H9 (cell line): ENCODE results near the gene MYO10. TPM values are rescaled to one million over a fixed set of nuclear protein-coding genes. Genes with fewer than 3 reads are reported as not detected.

Source experiments
- DNase-seq: peaks from one replicate; pipeline ENCODE4 v3.0.0-alpha.2; 2017
- H2AFZ ChIP-seq: one replicate; pipeline ENCODE4 v1.6.1; 2013; ENCODE audit warnings: mild to moderate bottlenecking, low read length, control low read depth, moderate library complexity
- H2AK5ac ChIP-seq: 2 replicates; pipeline ENCODE4 v1.6.1; 2013; ENCODE audit warnings: low read length, control low read depth, mixed read lengths; ENCODE audit not compliant: insufficient read length
- H2BK120ac ChIP-seq: one replicate; pipeline ENCODE4 v1.6.1; 2013; ENCODE audit warnings: low read depth, mild to moderate bottlenecking, low read length, control low read depth, inconsistent platforms; ENCODE audit not compliant: poor library complexity, severe bottlenecking
- H2BK12ac ChIP-seq: 2 replicates; pipeline ENCODE4 v1.6.1; 2013; ENCODE audit warnings: low read length, control low read depth, mixed read lengths, low read depth; ENCODE audit not compliant: insufficient read length
- H2BK15ac ChIP-seq: 2 replicates; pipeline ENCODE4 v1.6.1; 2013; ENCODE audit warnings: low read depth, low read length, control low read depth
- H2BK20ac ChIP-seq: one replicate; pipeline ENCODE4 v1.6.1; 2013; ENCODE audit warnings: low read depth, mild to moderate bottlenecking, low read length, control low read depth, inconsistent platforms; ENCODE audit not compliant: poor library complexity, severe bottlenecking
- H2BK5ac ChIP-seq: 2 replicates; pipeline ENCODE4 v1.6.1; 2013; ENCODE audit warnings: low read length, control low read depth, mixed read lengths; ENCODE audit not compliant: insufficient read length
- H3K14ac ChIP-seq: 2 replicates; pipeline ENCODE4 v1.6.1; 2013; ENCODE audit warnings: low read length, control low read depth; ENCODE audit not compliant: insufficient read depth
- H3K18ac ChIP-seq: 2 replicates; pipeline ENCODE4 v1.6.1; 2013; ENCODE audit warnings: low read depth, mild to moderate bottlenecking, mixed read lengths, low read length, control low read depth; ENCODE audit not compliant: insufficient read length
- H3K23ac ChIP-seq: 2 replicates; pipeline ENCODE4 v1.6.1; 2013; ENCODE audit warnings: low read length, control low read depth, mixed read lengths, low read depth; ENCODE audit not compliant: insufficient read length
- H3K23me2 ChIP-seq: 2 replicates; pipeline ENCODE4 v1.6.1; 2013; ENCODE audit warnings: low read depth, mild to moderate bottlenecking, mixed read lengths, low read length, control low read depth; ENCODE audit not compliant: insufficient read length, poor library complexity, severe bottlenecking
- H3K27ac ChIP-seq: 2 replicates; pipeline ENCODE4 v1.5.1; 2013; ENCODE audit warnings: low read length, control low read depth, mixed read lengths, low read depth; ENCODE audit not compliant: insufficient read length
- H3K27me3 ChIP-seq: 2 replicates; pipeline ENCODE4 v1.6.1; 2013; ENCODE audit warnings: low read length, control low read depth, inconsistent platforms; ENCODE audit not compliant: insufficient read depth
- H3K4ac ChIP-seq: 2 replicates; pipeline ENCODE4 v1.6.1; 2013; ENCODE audit warnings: low read depth, mild to moderate bottlenecking, control low read depth, inconsistent platforms, low read length, moderate library complexity
- H3K4me1 ChIP-seq: 2 replicates; pipeline ENCODE4 v1.6.1; 2013; ENCODE audit warnings: low read length, control low read depth, inconsistent platforms; ENCODE audit not compliant: insufficient read depth
- H3K4me2 ChIP-seq: 2 replicates; pipeline ENCODE4 v1.6.1; 2013; ENCODE audit warnings: low read length, control low read depth, mixed read lengths; ENCODE audit not compliant: insufficient read length, insufficient read depth
- H3K56ac ChIP-seq: 2 replicates; pipeline ENCODE4 v1.6.1; 2013; ENCODE audit warnings: low read depth, mild to moderate bottlenecking, mixed read lengths, low read length, control low read depth; ENCODE audit not compliant: insufficient read length
- H3K79me1 ChIP-seq: 2 replicates; pipeline ENCODE4 v1.6.1; 2013; ENCODE audit warnings: low read depth, mild to moderate bottlenecking, moderate library complexity, low read length, control low read depth, inconsistent platforms; ENCODE audit not compliant: insufficient read depth, poor library complexity, severe bottlenecking
- H3K79me2 ChIP-seq: 2 replicates; pipeline ENCODE4 v1.6.1; 2013; ENCODE audit warnings: low read length, control low read depth, inconsistent platforms; ENCODE audit not compliant: insufficient read depth
- H3K9ac ChIP-seq: 2 replicates; pipeline ENCODE4 v1.6.1; 2013; ENCODE audit warnings: low read length, control low read depth, mixed read lengths; ENCODE audit not compliant: insufficient read length; ENCODE audit errors: extremely low read depth
- H3K9me3 ChIP-seq: one replicate; pipeline ENCODE4 v1.6.1; 2013; ENCODE audit warnings: low read depth, low read length, inconsistent platforms; ENCODE audit not compliant: control insufficient read depth
- H3T11ph ChIP-seq: one replicate; pipeline ENCODE4 v1.6.1; 2013; ENCODE audit warnings: mild to moderate bottlenecking, low read length, control low read depth, inconsistent platforms
- H4K20me1 ChIP-seq: one replicate; pipeline ENCODE4 v1.6.1; 2013; ENCODE audit not compliant: control insufficient read depth, insufficient read length, insufficient read depth
- H4K5ac ChIP-seq: 2 replicates; pipeline ENCODE4 v1.6.1; 2013; ENCODE audit warnings: low read depth, mild to moderate bottlenecking, mixed read lengths, low read length, control low read depth; ENCODE audit not compliant: insufficient read length
- H4K8ac ChIP-seq: replicated peaks from 2 replicates; pipeline ENCODE4 v1.6.1; 2013; ENCODE audit warnings: low read length, control low read depth, mixed read lengths, low read depth; ENCODE audit not compliant: insufficient read length
- H4K91ac ChIP-seq: 2 replicates; pipeline ENCODE4 v1.6.1; 2013; ENCODE audit warnings: low read depth, mild to moderate bottlenecking, moderate library complexity, mixed read lengths, low read length, control low read depth; ENCODE audit not compliant: insufficient read length
- H3K27ac Mint-ChIP-seq, 3 experiments: 2 replicates in 2 of 3; 3 replicates in 1 of 3; pipeline ENCODE4 v1.8.0; 2020 to 2021; ENCODE audit warnings: mixed read lengths in 3 of 3, mild to moderate bottlenecking in 1 of 3, moderate library complexity in 1 of 3
- H3K27me3 Mint-ChIP-seq: 2 replicates; pipeline ENCODE4 v1.8.0; 2021; ENCODE audit warnings: low read depth, mild to moderate bottlenecking, moderate library complexity, mixed read lengths
- H3K36me3 Mint-ChIP-seq, 3 experiments: 2 replicates in 2 of 3; 3 replicates in 1 of 3; pipeline ENCODE4 v1.8.0; 2020 to 2021; ENCODE audit warnings: low read depth in 3 of 3, mixed read lengths in 3 of 3; ENCODE audit not compliant: insufficient read depth in 1 of 3
- H3K4me1 Mint-ChIP-seq, 2 experiments: 2 replicates each; pipeline ENCODE4 v1.8.0; 2020; ENCODE audit warnings: mixed read lengths in 2 of 2
- H3K4me3 Mint-ChIP-seq, 2 experiments: 2 replicates in 1 of 2; 3 replicates in 1 of 2; pipeline ENCODE4 v1.8.0; 2020 to 2021; ENCODE audit warnings: mild to moderate bottlenecking in 2 of 2, mixed read lengths in 2 of 2, moderate library complexity in 1 of 2
- H3K9me3 Mint-ChIP-seq, 2 experiments: 2 replicates in 1 of 2; 3 replicates in 1 of 2; pipeline ENCODE4 v1.8.0; 2020; ENCODE audit warnings: mild to moderate bottlenecking in 2 of 2, mixed read lengths in 2 of 2, moderate library complexity in 1 of 2
- CTCF ChIP-seq: fragments of 200-600 bp; sonication (generic); conservative IDR thresholded peaks from 3 replicates; pipeline ENCODE4 v1.8.0; 2021; ENCODE audit warnings: antibody characterized with exemption, mild to moderate bottlenecking
- WGBS: extraction: QIAGEN DNeasy Blood & Tissue Kit; methylation state at CpG from one replicate; pipeline ENCODE4 v1.1.7; 2013; ENCODE audit warnings: missing lambda C conversion rate, low lambda C conversion rate, mixed read lengths; ENCODE audit not compliant: insufficient read length; ENCODE audit errors: extremely low coverage; 5-methylcytosine and 5-hydroxymethylcytosine counted together
- total RNA-seq: library from RNA; stranded (reverse); gene quantifications from 2 replicates; pipeline ENCODE4 v1.2.1, GENCODE V29; 2021

MYO10 gene
- total RNA-seq, 1 experiment from 2014 or later, result 127 TPM

- Histone ChIP-seq H4K5ac (no peak overlapping the region), H3K9me3 (no peaks in the 10 kb centered on the region), H3K23me2 (no peaks in the 10 kb centered on the region), H4K8ac (no peak overlapping the region), H3K27me3 (no peaks in the 10 kb centered on the region), H3K4me1 (no peaks in the 10 kb centered on the region), H2AK5ac (no peak overlapping the region), H3K56ac (no peak overlapping the region), H2BK20ac (no peak overlapping the region), H2BK12ac (no peak overlapping the region), H2BK120ac (no peak overlapping the region), H2AFZ (no peak overlapping the region), H3K14ac (no peak overlapping the region), H3K9ac (no peak overlapping the region), H3K4ac (no peak overlapping the region), H3K4me2 (no peak overlapping the region), H3K23ac (no peak overlapping the region), H3K18ac (no peak overlapping the region), H4K20me1 (no peaks in the 10 kb centered on the region), H3K79me1 (no peaks in the 10 kb centered on the region), H3K27ac (no peak overlapping the region), H2BK15ac (no peak overlapping the region), H2BK5ac (no peak overlapping the region), H4K91ac (no peak overlapping the region), H3T11ph (no peak overlapping the region), H3K79me2 (no peaks in the 10 kb centered on the region)
- Mint-ChIP-seq H3K9me3 (peaks cover 0 to 3% of the 10 kb centered on the region in 2 experiments; a peak in 1 of 5 replicates), H3K4me1 (no peaks in the 10 kb centered on the region), H3K27ac (peak overlapping the region in 1 of 3 experiments; percentile 57; a peak in 1 of 7 replicates), H3K27me3 (no peaks in the 10 kb centered on the region; the same call in 1 of the 2 replicates), H3K36me3 (no peaks in the 10 kb centered on the region; a peak in 1 of 7 replicates), H3K4me3 (no peak overlapping the region)
- no CpG with 5 or more reads among the region's 8 CpGs for WGBS
- no peak for TF ChIP-seq CTCF
- DNase-seq, result no peak
These were observed 45.6 kb upstream of the MYO10 start for GRCh38 chr5:16981700-16982099.
